Measurements from ENCODE around the gene NCOA7.

DNA sequence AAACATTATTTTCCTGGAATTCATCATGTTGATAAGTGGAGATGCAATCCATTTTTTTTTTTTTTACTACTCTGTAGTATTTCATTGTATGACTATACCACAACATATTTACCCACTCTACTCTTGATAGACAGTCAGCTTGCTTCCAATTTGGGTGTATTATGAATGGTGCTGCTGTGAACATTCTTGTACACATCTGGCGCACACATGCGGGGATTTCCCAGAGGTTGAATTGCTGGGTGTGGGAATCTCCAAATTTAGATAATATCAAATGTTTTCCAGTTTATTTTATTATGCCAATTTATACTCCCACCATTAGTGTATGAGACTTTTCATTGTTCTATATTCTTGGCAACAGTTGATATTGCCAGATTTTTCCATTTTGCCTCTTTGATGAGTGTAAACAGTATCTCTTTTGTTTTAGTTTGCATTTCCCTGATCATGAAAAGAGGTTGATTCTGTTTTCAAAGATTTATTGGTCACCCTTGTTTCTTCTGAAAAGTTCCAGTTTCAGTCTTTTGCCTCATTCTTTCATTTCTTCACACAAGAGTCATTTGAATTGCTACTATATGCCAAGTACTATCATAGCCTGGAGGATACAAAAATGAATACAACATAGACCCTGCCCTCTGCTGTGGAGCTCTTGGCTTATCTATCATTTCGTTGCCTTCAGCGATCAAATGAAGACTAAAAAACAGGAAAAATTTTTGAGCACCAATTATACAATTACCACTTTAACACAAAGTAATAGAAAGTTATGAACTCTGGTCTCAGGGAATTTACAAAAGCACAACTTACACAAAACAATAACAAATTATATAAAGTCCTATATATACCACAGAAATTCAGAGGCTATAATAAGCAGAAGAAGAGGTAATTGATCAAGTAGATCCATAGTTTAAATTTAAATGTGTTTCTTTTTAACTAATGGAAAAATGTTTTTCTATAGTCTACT is 17.1 kb upstream of the NCOA7 start:
- TF ChIP-seq, protein P1, sequence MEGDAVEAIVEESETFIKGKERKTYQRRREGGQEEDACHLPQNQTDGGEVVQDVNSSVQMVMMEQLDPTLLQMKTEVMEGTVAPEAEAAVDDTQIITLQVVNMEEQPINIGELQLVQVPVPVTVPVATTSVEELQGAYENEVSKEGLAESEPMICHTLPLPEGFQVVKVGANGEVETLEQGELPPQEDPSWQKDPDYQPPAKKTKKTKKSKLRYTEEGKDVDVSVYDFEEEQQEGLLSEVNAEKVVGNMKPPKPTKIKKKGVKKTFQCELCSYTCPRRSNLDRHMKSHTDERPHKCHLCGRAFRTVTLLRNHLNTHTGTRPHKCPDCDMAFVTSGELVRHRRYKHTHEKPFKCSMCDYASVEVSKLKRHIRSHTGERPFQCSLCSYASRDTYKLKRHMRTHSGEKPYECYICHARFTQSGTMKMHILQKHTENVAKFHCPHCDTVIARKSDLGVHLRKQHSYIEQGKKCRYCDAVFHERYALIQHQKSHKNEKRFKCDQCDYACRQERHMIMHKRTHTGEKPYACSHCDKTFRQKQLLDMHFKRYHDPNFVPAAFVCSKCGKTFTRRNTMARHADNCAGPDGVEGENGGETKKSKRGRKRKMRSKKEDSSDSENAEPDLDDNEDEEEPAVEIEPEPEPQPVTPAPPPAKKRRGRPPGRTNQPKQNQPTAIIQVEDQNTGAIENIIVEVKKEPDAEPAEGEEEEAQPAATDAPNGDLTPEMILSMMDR (IDR thresholded peaks at IDR 0.05; ENCODE audit: low read length), result no peak
- no peak for TF ChIP-seq EZH2 (optimal IDR thresholded peaks at IDR 0.05; ENCODE audit: low read depth, low read length)
- no peak for TF ChIP-seq EZH2phosphoT487 (IDR thresholded peaks at IDR 0.05; ENCODE audit: low read length)

All from MM.1S (cell line).